Nephron (organoid): ENCODE results near the gene UBE2Q2.

Source experiments
- H3K27ac Mint-ChIP-seq, 3 experiments: 2 replicates each; pipeline ENCODE4 v1.8.0; 2020; ENCODE audit warnings: mixed read lengths in 3 of 3, mild to moderate bottlenecking in 2 of 3, moderate library complexity in 1 of 3
- H3K27me3 Mint-ChIP-seq: 2 replicates; pipeline ENCODE4 v1.8.0; 2021; ENCODE audit warnings: low read depth, mild to moderate bottlenecking, moderate library complexity, mixed read lengths
- H3K36me3 Mint-ChIP-seq: 2 replicates; pipeline ENCODE4 v1.8.0; 2020; ENCODE audit warnings: low read depth, mixed read lengths
- H3K4me1 Mint-ChIP-seq: 2 replicates; pipeline ENCODE4 v1.8.0; 2020; ENCODE audit warnings: mixed read lengths
- H3K4me3 Mint-ChIP-seq, 3 experiments: 2 replicates each; pipeline ENCODE4 v1.8.0; 2020; ENCODE audit warnings: mild to moderate bottlenecking in 3 of 3, mixed read lengths in 3 of 3, moderate library complexity in 2 of 3
- H3K9me3 Mint-ChIP-seq: 2 replicates; pipeline ENCODE4 v1.8.0; 2020; ENCODE audit warnings: mixed read lengths
- TF ChIP-seq, protein P1 (sequence below), 3 experiments: fragments of 200-600 bp; sonication (generic); IDR thresholded peaks; one replicate each; pipeline ENCODE4 v1.5.0; 2021; ENCODE audit warnings: antibody characterized with exemption in 3 of 3; ENCODE audit not compliant: unreplicated experiment in 3 of 3

Gene UBE2Q2

DNA sequence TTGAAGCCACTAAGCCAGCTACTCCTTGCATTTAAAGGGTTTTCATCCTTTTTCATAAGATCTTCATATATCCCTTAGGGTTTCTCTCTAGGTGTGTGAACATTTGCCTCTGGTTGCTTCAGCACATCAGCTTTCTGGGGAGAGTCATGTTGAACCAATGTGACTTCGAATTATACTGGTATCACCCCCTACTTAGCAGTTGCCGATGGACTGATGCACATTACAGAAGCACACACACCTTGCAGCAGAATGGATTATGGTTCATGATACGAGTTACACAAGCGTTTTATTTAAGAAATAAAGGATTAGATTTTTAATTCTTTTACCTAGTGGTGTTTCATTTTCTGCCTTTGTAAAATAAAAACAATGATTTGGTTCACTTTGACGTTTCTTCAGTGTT is 100.0 kb downstream of the UBE2Q2 start:
- Mint-ChIP-seq H3K4me3 (no peak overlapping the region), H3K4me1 (no peaks in the 10 kb centered on the region), H3K36me3 (peaks cover 28% of the 10 kb centered on the region), H3K27me3 (no peaks in the 10 kb centered on the region), H3K9me3 (peaks cover 11% of the 10 kb centered on the region), H3K27ac (no peak overlapping the region)
- TF ChIP-seq, protein P1, sequence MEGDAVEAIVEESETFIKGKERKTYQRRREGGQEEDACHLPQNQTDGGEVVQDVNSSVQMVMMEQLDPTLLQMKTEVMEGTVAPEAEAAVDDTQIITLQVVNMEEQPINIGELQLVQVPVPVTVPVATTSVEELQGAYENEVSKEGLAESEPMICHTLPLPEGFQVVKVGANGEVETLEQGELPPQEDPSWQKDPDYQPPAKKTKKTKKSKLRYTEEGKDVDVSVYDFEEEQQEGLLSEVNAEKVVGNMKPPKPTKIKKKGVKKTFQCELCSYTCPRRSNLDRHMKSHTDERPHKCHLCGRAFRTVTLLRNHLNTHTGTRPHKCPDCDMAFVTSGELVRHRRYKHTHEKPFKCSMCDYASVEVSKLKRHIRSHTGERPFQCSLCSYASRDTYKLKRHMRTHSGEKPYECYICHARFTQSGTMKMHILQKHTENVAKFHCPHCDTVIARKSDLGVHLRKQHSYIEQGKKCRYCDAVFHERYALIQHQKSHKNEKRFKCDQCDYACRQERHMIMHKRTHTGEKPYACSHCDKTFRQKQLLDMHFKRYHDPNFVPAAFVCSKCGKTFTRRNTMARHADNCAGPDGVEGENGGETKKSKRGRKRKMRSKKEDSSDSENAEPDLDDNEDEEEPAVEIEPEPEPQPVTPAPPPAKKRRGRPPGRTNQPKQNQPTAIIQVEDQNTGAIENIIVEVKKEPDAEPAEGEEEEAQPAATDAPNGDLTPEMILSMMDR (IDR thresholded peaks at IDR 0.05; ENCODE audit: unreplicated experiment in 3 of 3): no peak

DNA sequence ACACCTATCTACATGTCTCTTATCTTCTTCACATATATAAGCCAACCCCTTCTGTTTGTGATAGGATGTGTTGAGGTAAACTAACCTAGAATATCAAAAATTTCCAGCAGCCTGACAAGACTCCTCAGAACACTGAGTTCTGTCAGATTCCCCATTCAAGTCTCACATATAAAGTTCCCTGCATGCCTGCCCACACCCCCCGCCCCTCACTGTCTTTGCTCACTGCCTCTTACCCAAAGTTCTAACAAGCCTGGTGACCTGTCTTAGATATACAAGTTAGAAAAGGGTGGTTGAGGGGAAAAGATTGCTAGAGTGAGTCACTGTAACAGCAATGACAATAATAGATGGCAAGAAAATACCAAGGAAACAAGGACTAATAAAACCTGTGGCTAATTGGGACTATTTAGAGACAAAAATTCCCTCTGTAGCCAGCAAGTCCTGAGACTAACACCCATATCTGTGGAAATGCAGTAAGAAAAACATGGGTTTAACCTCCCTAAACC is 100.5 kb downstream of the UBE2Q2 start:
- no peak overlapping the region for H3K4me3 Mint-ChIP-seq
- TF ChIP-seq, protein P1 (IDR thresholded peaks at IDR 0.05; ENCODE audit: unreplicated experiment in 3 of 3): no peak
- peaks cover 23% of the 10 kb centered on the region for H3K36me3 Mint-ChIP-seq
- no peak overlapping the region for H3K27ac Mint-ChIP-seq
- H3K9me3 Mint-ChIP-seq: peaks cover 5% of the 10 kb centered on the region
- no peaks in the 10 kb centered on the region for H3K4me1 Mint-ChIP-seq
- H3K27me3 Mint-ChIP-seq: no peaks in the 10 kb centered on the region

DNA sequence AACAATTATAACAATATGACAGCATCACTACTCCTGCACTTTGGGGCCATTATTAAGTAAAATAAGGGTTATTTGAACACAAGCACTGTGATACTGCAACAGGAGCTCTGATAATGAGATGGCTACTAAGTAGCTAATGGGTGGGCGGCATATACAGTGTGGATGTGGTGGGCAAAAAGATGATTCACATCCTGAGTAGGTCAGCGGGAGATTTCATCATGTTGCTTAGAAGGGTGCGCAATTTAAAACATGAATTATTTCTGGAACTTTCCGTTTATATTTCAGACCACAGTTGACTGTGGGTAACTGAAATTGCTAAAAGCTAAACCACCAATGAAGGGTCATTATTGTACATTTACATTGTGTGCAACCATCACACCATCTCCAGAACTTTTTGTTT is 102.7 kb downstream of the UBE2Q2 start:
- Mint-ChIP-seq H3K4me1 (no peaks in the 10 kb centered on the region), H3K4me3 (no peak overlapping the region), H3K36me3 (peaks cover 2% of the 10 kb centered on the region), H3K9me3 (no peaks in the 10 kb centered on the region), H3K27me3 (no peaks in the 10 kb centered on the region), H3K27ac (no peak overlapping the region)
- TF ChIP-seq, protein P1 (IDR thresholded peaks at IDR 0.05; ENCODE audit: unreplicated experiment in 3 of 3): no peak

DNA sequence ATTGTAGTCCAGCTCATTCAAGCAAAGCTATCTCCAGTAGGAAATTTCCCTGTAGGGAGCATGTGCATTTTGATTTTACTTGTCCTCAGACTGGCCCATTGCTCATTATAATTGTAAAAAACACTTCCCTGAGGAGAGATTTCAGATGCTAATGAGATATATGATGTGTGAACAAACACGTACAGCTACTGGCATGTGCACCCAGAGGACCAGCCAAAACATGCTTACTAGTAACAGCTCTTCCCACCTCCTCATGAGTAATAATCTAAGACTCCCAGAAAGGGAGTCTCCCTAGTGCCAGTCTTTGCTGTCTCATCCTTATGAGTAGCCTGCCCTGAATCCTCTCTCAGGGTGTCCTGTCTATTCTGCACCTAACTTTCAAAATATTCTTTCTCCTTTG is 103.8 kb downstream of the UBE2Q2 start:
- no peaks in the 10 kb centered on the region for H3K27me3 Mint-ChIP-seq
- no peaks in the 10 kb centered on the region for H3K4me1 Mint-ChIP-seq
- H3K4me3 Mint-ChIP-seq: no peak overlapping the region
- no peaks in the 10 kb centered on the region for H3K36me3 Mint-ChIP-seq
- TF ChIP-seq, protein P1 (IDR thresholded peaks at IDR 0.05; ENCODE audit: unreplicated experiment in 3 of 3): no peak
- no peak overlapping the region for H3K27ac Mint-ChIP-seq
- H3K9me3 Mint-ChIP-seq: no peaks in the 10 kb centered on the region

DNA sequence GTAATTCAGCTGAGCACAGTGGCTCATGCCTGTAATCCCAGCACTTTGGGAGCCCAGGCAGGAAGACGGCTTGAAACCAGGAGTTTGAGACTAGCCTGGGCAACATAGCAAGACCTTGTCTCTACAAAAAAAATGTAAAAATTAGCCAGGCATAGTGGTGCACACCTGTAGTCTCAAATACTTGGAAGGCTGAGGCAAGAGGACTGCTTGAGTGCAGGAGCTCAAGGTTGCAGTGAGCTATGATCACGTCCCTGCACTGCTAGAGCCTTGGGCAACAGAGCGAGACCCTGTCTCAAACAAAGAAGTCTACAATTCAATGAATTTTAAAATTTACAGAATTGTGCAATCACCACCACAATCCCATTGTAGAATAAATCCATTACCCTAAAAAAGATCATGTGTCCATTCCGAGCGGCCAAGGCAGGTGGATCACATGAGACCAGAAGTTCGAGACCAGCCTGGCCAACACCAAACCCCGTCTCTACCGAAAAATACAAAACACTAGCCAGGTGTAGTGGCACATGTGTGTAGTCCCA is 105.6 kb downstream of the UBE2Q2 start:
- no peaks in the 10 kb centered on the region for H3K27me3 Mint-ChIP-seq
- H3K27ac Mint-ChIP-seq: no peak overlapping the region
- H3K9me3 Mint-ChIP-seq: no peaks in the 10 kb centered on the region
- H3K4me1 Mint-ChIP-seq: no peaks in the 10 kb centered on the region
- no peaks in the 10 kb centered on the region for H3K36me3 Mint-ChIP-seq
- H3K4me3 Mint-ChIP-seq: no peak overlapping the region
- TF ChIP-seq, protein P1 (IDR thresholded peaks at IDR 0.05; ENCODE audit: unreplicated experiment in 3 of 3): no peak
